NCI-H2029 (cell line): ENCODE data around the gene ABCC11.
"Not testable (repeated sequence)": the region's sequence is repeated elsewhere in the genome, so short reads cannot be mapped to it uniquely, and the experiment has no call there.

ENCODE experiments used
- DNase-seq: peaks from one replicate; lab custom pipeline; 2025; lab: John Stamatoyannopoulos, UW

ABCC11 gene

DNA sequence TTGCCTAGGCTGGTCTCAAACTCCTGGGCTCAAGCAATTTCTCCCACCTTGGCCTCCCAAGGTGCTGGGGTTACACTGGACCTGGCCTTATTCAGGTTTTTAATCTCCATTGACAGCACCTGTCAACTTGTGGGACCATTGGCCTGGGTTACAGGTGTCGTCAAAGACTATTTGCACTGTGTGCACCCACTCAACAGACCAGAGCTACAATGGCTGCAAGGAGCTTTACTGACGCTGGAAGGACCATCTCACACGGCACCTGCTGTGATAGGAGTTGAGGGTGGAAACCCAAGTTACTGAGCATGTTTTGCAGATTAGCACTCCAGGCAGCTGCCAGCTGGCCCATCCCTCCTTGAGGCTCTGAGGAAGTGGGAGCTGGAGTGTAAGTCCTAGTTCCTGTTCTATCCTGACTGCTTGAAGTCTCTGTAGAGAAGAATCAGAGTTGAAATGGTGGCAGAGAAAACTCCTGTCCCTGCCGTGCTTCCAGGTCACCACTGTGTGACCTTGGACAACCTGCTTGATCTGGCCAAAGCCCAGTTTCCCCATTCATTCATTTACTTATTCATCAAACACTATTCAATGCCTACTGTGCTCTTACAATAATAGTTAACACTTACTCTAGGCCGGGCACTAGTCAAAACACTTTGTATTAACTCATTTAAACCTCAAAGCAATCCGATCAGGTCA is 45.7 kb downstream of the ABCC11 start:
- no peak for DNase-seq

DNA sequence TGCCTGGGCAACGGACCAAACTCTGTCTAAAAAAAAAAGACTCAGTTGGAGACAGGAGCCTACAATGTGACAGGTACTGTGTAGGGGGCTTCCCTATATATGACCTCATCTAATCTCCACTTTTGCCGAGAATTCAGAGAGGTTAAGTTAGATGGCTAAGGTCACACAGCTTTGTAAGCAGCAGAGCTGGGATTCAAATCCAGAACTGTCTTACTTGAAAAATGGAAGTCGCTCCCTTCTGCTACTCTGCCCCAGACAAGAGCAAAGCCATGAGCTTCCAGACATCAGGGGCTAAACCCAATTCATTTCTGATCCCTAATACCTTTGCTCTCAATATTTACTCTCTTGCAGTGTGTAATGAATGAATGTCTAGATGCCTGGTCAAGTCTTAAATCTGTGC is 50.0 kb downstream of the ABCC11 start:
- DNase-seq, result no peak

- DNase-seq, result peak; percentile 17
Observed at GRCh38 chr16:48194828-48195556, 52.3 kb downstream of the ABCC11 start.

DNA sequence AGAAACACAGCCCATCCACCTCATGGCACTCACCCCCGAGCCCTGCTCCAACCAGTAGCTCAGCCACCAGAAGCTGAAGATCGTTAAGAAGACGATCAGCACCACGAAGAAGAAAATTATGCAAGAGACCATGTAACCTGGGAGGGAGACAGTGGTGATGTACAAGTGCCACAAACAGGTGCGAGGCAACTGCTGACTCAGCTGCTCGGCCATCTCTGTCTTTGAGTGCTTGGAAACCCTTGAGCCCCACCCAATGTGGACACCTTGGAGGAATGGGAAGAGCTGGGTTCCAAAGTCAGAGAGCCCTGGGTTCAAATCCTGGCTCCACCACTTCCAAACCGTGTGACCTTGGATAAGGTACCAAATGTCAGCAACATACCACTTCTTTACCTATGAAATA is 53.5 kb downstream of the ABCC11 start:
- no peak for DNase-seq

- DNase-seq, result no peak
Observed at GRCh38 chr16:48188449-48189102, 58.8 kb downstream of the ABCC11 start.

GRCh38 chr16:48187779-48188178 is 59.6 kb downstream of the ABCC11 start:
- no peak for DNase-seq

DNA sequence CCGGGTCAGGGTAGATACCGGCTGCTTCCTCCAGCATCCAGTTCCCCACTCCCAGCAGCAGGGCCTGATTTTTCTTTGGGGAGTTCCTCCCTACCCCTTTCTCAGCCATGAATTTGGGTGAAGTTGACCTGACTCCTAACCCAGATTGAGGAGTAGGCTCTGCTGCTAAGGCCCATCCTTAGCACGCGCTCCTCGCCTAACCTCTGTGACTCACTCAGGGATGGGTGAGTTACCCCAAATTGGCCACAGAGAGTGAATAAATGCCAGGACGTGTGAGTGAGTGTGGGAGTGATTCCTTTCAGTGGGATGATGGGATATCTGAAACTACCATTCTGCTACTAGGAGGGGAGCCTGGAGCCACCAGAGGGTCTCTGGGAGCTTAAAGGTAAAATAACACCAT is 62.7 kb downstream of the ABCC11 start:
- no peak for DNase-seq

GRCh38 chr16:48182979-48183537 is 64.3 kb downstream of the ABCC11 start:
- peak; percentile 40 for DNase-seq

DNA sequence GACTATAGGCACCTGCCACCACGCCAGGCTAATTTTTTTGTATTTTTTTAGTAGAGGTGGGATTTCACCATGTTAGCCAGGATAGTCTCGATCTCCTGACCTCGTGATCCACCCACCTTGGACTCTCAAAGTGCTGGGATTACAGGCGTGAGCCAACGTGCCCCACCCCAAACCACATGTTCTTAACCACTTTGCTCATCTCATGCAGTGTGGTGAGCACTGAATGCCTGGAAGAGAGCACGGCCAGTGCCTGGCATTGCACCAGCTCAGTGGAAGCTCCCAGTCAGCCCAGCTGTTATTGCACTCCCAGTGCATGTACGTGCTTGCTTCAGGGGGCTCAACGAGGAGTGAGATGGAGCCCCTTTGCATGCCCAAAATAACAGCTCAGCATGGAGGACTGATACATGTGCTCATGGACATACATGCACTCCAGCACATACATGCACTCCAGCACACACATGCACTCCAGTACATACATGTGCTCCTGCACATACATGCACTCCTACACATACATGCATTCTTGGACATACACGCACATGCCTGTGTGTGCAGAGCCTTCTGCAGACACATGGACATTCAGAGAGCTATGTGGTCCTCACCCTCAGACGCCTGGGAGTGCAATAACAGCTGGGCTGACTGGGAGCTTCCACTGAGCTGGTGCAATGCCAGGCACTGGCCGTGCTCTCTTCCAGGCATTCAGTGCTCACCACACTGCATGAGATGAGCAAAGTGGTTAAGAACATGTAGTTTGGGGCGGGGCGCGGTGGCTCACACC is 65.4 kb downstream of the ABCC11 start:
- not testable (repeated sequence) for DNase-seq

DNA sequence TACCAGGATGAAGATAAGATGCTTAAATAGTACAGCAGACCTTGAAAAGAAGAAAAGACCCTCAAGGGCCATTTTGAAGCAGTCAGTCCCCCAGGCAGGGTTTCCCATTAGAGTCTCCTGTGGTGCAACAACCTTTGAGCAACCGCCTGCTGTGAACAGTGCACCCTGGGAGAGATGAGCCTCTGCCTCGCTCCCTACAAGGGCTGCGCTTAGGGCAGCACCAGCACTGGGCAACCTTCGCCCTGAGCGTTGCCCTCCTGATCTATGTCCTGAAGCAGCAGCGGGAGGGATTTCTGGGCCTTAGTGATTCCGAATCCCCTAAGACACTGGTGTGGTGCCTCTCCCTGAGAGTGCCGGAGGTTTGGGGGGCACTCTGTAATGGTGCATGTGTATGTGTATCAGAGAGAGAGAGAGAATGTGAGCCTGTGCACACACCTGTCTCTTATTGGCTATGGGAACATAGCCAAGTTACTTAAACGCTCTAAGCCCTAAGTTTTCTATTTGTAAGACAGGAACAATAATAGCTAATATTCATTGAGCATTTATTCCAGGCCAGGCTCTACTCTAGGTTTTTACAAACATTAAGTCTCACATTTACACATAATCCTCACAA is 66.4 kb downstream of the ABCC11 start:
- no peak for DNase-seq

DNA sequence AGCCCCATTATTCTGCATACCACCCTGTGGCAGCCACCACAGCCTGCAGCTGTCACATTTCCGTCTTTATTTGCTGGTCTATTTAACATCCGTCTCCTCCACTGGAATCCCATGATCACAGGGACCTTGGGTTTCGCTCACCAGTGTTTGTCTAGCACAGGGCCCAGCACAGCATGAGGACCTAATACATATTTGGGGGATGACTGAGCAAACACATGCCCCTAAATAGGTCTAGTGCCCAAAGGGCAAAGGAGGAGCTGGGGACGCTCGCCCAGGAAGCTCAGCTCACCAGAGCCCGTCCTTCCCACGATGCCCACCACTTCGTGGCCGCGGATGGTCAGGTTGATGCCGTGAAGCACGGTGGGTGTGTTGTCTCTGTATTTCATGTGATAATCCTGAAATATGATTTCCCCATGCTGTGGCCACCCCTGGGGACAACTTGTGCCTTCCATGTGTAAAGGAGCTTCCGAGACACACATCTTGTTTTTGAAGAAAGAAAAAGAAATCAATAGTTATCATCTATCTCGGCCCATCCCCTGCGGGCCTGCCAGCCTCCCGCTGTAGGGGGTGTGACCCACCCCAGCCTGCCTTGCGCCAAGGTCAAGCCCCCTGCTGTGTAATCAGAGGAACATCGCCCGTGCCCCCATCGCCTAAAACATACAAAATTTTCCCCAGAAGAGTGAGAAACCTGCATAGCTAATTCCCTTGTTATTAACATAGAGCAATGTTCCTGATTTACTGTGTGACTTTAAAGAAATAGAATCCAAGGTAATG is 70.5 kb downstream of the ABCC11 start:
- no peak for DNase-seq

DNA sequence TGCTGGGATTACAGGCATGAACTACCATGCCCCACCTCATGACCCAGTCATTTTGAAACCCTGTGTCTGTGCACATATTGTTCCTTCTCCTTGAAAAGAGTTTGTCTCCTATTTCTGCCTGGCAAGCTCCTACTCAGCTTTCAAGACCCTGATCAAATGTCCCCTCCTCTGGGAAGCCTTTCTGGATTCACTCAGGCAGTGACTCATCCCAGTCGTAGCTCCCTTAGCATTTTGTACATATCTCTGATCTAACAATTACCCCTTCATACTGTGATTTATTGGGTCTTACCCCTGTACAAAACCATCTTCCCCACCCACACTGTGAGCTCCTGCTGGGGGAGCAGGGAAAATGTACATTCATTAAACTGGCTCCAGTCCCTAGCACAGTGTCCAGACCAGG is 73.5 kb downstream of the ABCC11 start:
- DNase-seq, result no peak

- no peak for DNase-seq
Observed at GRCh38 chr16:48172682-48173081, 74.7 kb downstream of the ABCC11 start.

DNA sequence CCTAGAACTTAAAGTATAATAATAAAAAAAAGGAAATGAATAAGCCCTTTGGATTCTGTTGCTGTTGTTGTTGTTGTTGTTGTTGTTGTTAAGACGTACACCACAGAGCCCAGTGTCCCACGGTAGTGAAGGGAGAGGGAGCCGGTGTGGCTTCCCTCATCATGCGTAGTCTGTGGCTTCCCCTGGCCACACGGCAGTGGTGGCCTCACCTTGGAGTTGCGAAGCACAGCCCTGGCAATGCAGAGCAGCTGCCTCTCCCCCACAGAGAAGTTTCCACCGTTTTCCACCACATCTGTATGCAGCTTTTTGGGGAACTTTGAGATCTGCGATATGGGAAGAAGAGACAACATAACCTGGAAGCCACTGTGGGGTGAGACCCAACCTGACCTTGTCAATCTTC is 77.4 kb downstream of the ABCC11 start:
- no peak for DNase-seq

GRCh38 chr16:48168075-48168474 is 79.3 kb downstream of the ABCC11 start:
- DNase-seq, result no peak

- DNase-seq, result not testable (repeated sequence)
Observed at GRCh38 chr16:48166617-48167016, 80.7 kb downstream of the ABCC11 start.

GRCh38 chr16:48165961-48166578 is 81.3 kb downstream of the ABCC11 start:
- DNase-seq, result peak; percentile 33

DNA sequence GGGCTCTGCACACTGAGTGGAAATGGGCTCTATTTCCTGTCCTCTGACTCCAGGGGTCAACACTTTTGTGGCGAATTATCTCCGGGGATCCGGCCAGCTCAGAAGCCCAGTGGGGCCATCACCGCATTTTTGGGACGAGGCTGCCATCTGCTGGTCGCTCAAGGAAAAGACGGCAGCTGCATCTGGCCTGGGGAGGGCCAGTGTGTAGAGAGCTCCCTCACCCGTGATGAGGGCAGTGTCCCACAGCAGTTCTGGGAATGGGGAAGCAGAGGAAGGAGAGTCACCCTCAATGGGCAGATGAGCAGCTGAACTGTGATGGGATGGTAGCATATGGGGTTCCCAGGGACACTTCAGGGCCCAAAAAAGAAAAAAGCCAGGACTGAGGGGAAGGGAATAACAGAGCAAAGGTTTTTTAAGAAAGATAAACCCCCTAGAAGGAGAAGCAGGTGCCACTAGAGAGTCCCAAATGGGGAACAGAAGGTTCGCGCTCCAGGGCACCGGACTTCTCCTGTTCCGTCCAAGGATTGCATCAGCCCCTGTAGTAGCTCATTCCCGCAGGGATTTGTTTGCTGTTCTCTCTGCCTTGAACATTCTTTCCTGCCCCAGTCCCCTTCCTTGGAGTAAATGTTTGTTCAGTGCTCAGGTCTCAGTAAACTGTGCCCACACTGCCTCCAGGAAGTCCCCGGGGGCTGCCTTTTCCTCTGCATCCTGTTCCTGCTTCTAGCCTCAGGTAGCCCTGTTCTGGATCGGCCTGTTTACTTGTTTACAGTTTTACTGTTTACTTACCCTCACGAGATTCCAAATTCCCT is 82.2 kb downstream of the ABCC11 start:
- DNase-seq, result peak; percentile 8

- no peak for DNase-seq
Observed at GRCh38 chr16:48162839-48163410, 84.4 kb downstream of the ABCC11 start.
